PC-9 (cell line): ENCODE results near the gene PDE3A.

Experiments
- EZH2 ChIP-seq: fragments of 200-600 bp; sonication (generic); IDR thresholded peaks from 2 replicates; pipeline ENCODE4 v1.8.0; 2017; ENCODE audit warnings: antibody characterized with exemption, low read depth
- TF ChIP-seq, protein P1 (sequence below): fragments of 200-600 bp; sonication (generic); conservative IDR thresholded peaks from 2 replicates; pipeline ENCODE4 v1.6.1; 2017; ENCODE audit warnings: mixed run types, antibody characterized with exemption, mild to moderate bottlenecking, moderate library complexity

DNA sequence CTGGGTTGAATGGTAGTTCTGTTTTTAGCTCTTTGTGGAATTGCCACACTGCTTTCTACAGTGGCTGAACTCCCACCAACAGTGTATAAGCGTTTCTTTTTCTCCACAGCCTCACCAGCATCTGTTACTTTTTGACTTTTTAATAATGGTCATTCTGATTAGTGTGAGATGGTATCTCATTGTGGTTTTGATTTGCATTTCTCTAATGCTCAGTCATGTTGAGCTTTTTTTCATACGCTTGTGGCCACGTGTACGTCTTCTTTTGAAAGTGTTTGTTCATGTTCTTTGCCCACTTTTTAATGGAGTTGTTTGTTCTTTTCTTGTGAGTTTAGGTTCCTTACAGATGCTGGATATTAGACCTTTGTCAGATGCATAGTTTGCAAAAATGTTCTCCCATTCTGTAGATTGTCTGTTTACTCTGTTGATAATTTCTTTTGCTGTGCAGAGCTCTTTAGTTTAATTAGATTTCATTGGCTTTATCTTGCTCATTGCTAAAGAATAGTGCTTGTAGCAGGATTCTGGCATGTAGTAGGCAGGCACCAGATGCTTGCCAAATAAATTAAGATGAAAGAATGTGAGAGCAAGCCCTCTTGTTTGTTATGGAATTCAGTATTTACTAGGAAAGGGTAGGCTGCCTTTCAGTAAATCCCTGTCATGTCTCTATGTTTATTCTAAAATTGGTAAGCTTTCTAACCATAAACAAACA, 86.8 kb downstream of the PDE3A start:
- TF ChIP-seq, protein P1, sequence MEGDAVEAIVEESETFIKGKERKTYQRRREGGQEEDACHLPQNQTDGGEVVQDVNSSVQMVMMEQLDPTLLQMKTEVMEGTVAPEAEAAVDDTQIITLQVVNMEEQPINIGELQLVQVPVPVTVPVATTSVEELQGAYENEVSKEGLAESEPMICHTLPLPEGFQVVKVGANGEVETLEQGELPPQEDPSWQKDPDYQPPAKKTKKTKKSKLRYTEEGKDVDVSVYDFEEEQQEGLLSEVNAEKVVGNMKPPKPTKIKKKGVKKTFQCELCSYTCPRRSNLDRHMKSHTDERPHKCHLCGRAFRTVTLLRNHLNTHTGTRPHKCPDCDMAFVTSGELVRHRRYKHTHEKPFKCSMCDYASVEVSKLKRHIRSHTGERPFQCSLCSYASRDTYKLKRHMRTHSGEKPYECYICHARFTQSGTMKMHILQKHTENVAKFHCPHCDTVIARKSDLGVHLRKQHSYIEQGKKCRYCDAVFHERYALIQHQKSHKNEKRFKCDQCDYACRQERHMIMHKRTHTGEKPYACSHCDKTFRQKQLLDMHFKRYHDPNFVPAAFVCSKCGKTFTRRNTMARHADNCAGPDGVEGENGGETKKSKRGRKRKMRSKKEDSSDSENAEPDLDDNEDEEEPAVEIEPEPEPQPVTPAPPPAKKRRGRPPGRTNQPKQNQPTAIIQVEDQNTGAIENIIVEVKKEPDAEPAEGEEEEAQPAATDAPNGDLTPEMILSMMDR, result no peak
- no peak for TF ChIP-seq EZH2
